Naive thymus-derived CD4-positive, alpha-beta T cell (primary cell): Measurements from ENCODE around the gene MALL. TPM values are rescaled to one million over a fixed set of nuclear protein-coding genes. Genes with fewer than 3 reads are reported as not detected.

Source experiments
- ATAC-seq: fragments of 150-1000 bp; cut with Tn5 transposase; 2 replicates; pipeline ENCODE4 v1.10.0; 2021; ENCODE audit warnings: mild to moderate bottlenecking, moderate library complexity
- CTCF ChIA-PET: fragments of 350-600 bp; sonication (Branson Sonifier 250); formaldehyde crosslinking; loops from one replicate; lab custom pipeline; 2021; ENCODE audit warnings: antibody characterized with exemption; lab: Charles Lee
- POLR2A ChIA-PET: fragments of 350-600 bp; sonication (Branson Sonifier 250); formaldehyde crosslinking; loops from one replicate; lab custom pipeline; 2021; ENCODE audit warnings: antibody characterized with exemption, inconsistent platforms; lab: Charles Lee
- DNase-seq, 9 donors: peaks; one replicate each; pipeline versions ENCODE4 v3.0.0 to v3.0.0-alpha.2; 2020 to 2022; ENCODE audit warnings: mixed read lengths in 1 of 9
- H3K27ac ChIP-seq: one replicate; pipeline ENCODE4 v1.7.0; 2013; ENCODE audit warnings: mild to moderate bottlenecking, low read depth, low read length, moderate library complexity
- H3K27me3 ChIP-seq, 2 donors: one replicate each; pipeline ENCODE4 v1.7.0; 2013; ENCODE audit warnings: low read length in 2 of 2, mild to moderate bottlenecking in 2 of 2, moderate library complexity in 2 of 2; ENCODE audit not compliant: control insufficient read depth in 2 of 2, insufficient read depth in 2 of 2
- H3K36me3 ChIP-seq, 3 experiments: 1 replicate in 2 of 3; 2 replicates in 1 of 3; pipeline ENCODE4 v1.7.0; 2013; ENCODE audit warnings: low read length in 3 of 3, mild to moderate bottlenecking in 3 of 3, moderate library complexity in 1 of 3; ENCODE audit not compliant: insufficient read depth in 3 of 3, control insufficient read depth in 2 of 3
- H3K4me1 ChIP-seq, 2 donors: one replicate each; pipeline ENCODE4 v1.7.0; 2013; ENCODE audit warnings: low read length in 2 of 2, mild to moderate bottlenecking in 2 of 2, moderate library complexity in 1 of 2; ENCODE audit not compliant: control insufficient read depth in 2 of 2, insufficient read depth in 2 of 2
- H3K4me3 ChIP-seq: 2 replicates; pipeline ENCODE4 v1.7.0; 2013; ENCODE audit warnings: mild to moderate bottlenecking, low read length
- H3K9me3 ChIP-seq, 3 experiments: 1 replicate in 2 of 3; 2 replicates in 1 of 3; pipeline ENCODE4 v1.7.0; 2013; ENCODE audit warnings: low read length in 3 of 3; ENCODE audit not compliant: control insufficient read depth in 2 of 3
- H3K27ac Mint-ChIP-seq, 9 donors: one replicate each; pipeline ENCODE4 v1.8.0; 2020 to 2022; ENCODE audit warnings: mixed read lengths in 9 of 9, mild to moderate bottlenecking in 8 of 9, moderate library complexity in 5 of 9, inconsistent platforms in 2 of 9
- H3K27me3 Mint-ChIP-seq, 5 donors: one replicate each; pipeline ENCODE4 v1.8.0; 2021 to 2022; ENCODE audit warnings: mixed read lengths in 5 of 5, mild to moderate bottlenecking in 1 of 5
- H3K36me3 Mint-ChIP-seq, 5 donors: one replicate each; pipeline ENCODE4 v1.8.0; 2020 to 2022; ENCODE audit warnings: mixed read lengths in 5 of 5, mild to moderate bottlenecking in 3 of 5, inconsistent platforms in 1 of 5
- H3K4me1 Mint-ChIP-seq, 7 donors: one replicate each; pipeline ENCODE4 v1.8.0; 2020 to 2022; ENCODE audit warnings: mixed read lengths in 7 of 7, mild to moderate bottlenecking in 3 of 7, inconsistent platforms in 1 of 7
- H3K4me3 Mint-ChIP-seq, 10 donors: one replicate each; pipeline ENCODE4 v1.8.0; 2020 to 2022; ENCODE audit warnings: mild to moderate bottlenecking in 10 of 10, mixed read lengths in 10 of 10, moderate library complexity in 6 of 10, inconsistent platforms in 2 of 10
- H3K9me3 Mint-ChIP-seq, 11 donors: one replicate each; pipeline ENCODE4 v1.8.0; 2020 to 2022; ENCODE audit warnings: mixed read lengths in 11 of 11, mild to moderate bottlenecking in 4 of 11, inconsistent platforms in 1 of 11, moderate library complexity in 1 of 11
- intact Hi-C, 2 donors: fragments of 100-400 bp; cut with micrococcal nuclease; formaldehyde crosslinking; loops; one replicate each; pipeline ENCODE4 v1.15.1; 2023
- polyA plus RNA-seq, 2 donors: library from polyadenylated mRNA; unstranded; fragments of 300-500 nt; fragmentation: Illumina TruSeq; gene quantifications; one replicate each; pipeline ENCODE4 v1.2.3, GENCODE V29; 2021
- total RNA-seq, 6 experiments: library from RNA in 5 of 6; stranded (reverse) in 5 of 6; gene quantifications; 1 replicate in 5 of 6; 2 replicates in 1 of 6; pipeline ENCODE4 v1.2.3 and lab custom pipeline; 2021 to 2026

MALL gene
- total and polyA plus RNA-seq, 7 experiments from 2014 or later, result 0.46 TPM; not detected in 6

- DNase-seq (no peak), ATAC-seq (no peak)
- Histone ChIP-seq H3K27me3 (no peaks in the 10 kb centered on the region), H3K4me1 (no peaks in the 10 kb centered on the region), H3K27ac (no peak overlapping the region), H3K4me3 (no peak overlapping the region), H3K36me3 (no peaks in the 10 kb centered on the region), H3K9me3 (no peaks in the 10 kb centered on the region)
- H3K27me3 Mint-ChIP-seq, result peaks cover 0 to 18% (median 6%) of the 10 kb centered on the region in 5 donors
- intact Hi-C loops, result no loop called here
- H3K36me3 Mint-ChIP-seq, result peaks cover 0 to 12% (median 5%) of the 10 kb centered on the region in 5 donors
- H3K9me3 Mint-ChIP-seq, result peaks cover 6 to 18% (median 12%) of the 10 kb centered on the region in 11 donors
- no peak overlapping the region for H3K4me3 Mint-ChIP-seq
- peaks cover 0 to 11% (median 0%) of the 10 kb centered on the region in 7 donors for H3K4me1 Mint-ChIP-seq
- ChIA-PET CTCF (no interaction called here), POLR2A (no interaction called here)
- no peak overlapping the region for H3K27ac Mint-ChIP-seq
Measured at GRCh38 chr2:110149330-110150220, 34.0 kb upstream of the MALL start.

DNA sequence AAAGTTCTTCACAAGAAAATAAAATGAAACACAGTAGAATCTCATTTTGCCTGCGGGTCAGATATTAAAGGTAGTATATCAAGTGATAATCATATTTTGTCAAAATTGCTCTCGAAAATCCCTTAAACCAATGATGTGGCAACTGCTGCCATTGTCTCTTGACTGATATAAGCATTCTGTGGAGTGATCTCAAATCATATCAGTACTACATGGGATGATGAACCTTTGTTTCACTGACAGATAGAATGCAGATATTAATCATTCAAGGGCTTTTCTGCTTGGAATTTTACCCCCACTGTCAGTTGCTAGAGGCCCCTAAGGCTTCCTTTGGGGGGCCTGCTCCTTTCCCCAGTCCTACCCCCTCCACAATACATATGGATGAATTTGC lies 31.3 kb upstream of the MALL start:
- Mint-ChIP-seq H3K9me3 (peaks cover 0 to 7% (median 0%) of the 10 kb centered on the region in 11 donors), H3K36me3 (peaks cover 0 to 5% (median 0%) of the 10 kb centered on the region in 5 donors), H3K4me1 (peaks cover 0 to 5% (median 0%) of the 10 kb centered on the region in 7 donors), H3K4me3 (no peak overlapping the region), H3K27ac (no peak overlapping the region), H3K27me3 (peaks cover 0 to 18% (median 2%) of the 10 kb centered on the region in 5 donors)
- intact Hi-C loops, result no loop called here
- Histone ChIP-seq H3K4me1 (no peaks in the 10 kb centered on the region), H3K4me3 (no peak overlapping the region), H3K27me3 (no peaks in the 10 kb centered on the region), H3K27ac (no peak overlapping the region), H3K9me3 (no peaks in the 10 kb centered on the region), H3K36me3 (no peaks in the 10 kb centered on the region)
- CTCF ChIA-PET, result no interaction called here
- ATAC-seq (no peak), DNase-seq (no peak)
- POLR2A ChIA-PET, result no interaction called here

DNA sequence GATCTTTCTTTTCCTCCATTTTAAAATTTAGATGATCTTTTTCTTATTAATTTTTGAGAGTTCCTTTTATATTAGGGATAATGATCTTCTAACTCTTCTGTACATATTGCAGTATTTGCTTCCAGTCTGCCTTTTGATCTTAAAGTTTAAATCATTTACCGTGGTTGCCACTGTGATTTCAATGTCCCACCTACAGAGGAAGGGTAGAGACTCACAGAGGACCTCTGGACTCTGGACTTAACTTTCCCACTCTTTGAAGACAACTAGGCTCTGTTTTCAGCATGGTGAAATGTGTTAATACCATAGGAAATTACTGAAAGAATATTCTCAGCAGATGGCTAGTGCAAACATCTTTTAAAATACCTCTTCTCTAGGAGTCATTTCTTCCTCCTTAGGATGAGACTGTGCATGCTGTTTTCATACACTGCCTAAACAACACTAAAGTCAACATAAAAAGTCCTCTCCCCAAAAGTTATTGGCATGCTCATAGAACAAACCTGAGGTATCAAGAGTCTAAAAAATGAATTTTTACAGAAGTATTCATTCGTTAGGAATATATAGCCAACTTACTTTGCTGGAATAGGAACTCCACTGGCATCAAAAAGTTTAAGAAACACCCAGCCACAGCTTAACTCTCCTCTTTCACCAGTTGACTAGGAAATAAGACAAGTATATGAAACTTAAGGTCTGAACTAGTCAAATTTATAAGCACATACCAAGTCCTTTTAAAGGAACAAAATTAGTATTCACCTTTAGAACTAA lies 30.7 kb upstream of the MALL start:
- H3K9me3 ChIP-seq, result no peaks in the 10 kb centered on the region
- H3K36me3 ChIP-seq, result no peaks in the 10 kb centered on the region
- no peaks in the 10 kb centered on the region for H3K27me3 ChIP-seq
- H3K9me3 Mint-ChIP-seq, result peaks cover 0 to 7% (median 0%) of the 10 kb centered on the region in 11 donors
- peaks cover 0 to 18% (median 0%) of the 10 kb centered on the region in 5 donors for H3K27me3 Mint-ChIP-seq
- no peak overlapping the region for H3K4me3 Mint-ChIP-seq
- H3K27ac Mint-ChIP-seq, result no peak overlapping the region
- peaks cover 0 to 5% (median 0%) of the 10 kb centered on the region in 7 donors for H3K4me1 Mint-ChIP-seq
- intact Hi-C loops, result no loop called here
- H3K36me3 Mint-ChIP-seq, result peaks cover 0 to 5% (median 0%) of the 10 kb centered on the region in 5 donors
- DNase-seq (no peak), ATAC-seq (no peak)
- POLR2A ChIA-PET, result no interaction called here
- H3K27ac ChIP-seq, result no peak overlapping the region
- no peak overlapping the region for H3K4me3 ChIP-seq
- CTCF ChIA-PET, result no interaction called here
- H3K4me1 ChIP-seq, result no peaks in the 10 kb centered on the region

GRCh38 chr2:110143982-110144381 lies 28.4 kb upstream of the MALL start:
- peaks cover 0 to 8% (median 0%) of the 10 kb centered on the region in 5 donors for H3K27me3 Mint-ChIP-seq
- peaks cover 0 to 7% (median 0%) of the 10 kb centered on the region in 11 donors for H3K9me3 Mint-ChIP-seq
- CTCF ChIA-PET, result no interaction called here

DNA sequence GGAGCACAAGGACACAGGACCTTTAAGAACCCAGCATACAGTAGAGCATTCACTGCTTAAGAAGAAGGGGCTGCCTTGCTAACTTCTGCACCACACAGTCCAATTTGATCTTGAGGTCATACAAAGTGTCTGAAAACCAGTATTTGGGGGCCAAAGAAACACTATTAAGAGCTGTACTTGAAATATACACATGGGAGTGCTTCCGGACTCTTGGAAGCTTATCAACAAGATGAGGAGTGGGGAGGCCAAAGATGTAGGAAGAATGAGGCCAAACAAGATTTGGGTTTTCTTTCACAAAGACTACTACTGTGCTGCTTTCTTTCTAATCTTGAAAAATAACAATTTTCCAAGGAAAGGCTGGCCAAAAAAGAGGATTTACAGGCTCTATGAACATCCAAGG lies 24.8 kb upstream of the MALL start:
- ChIA-PET CTCF (no interaction called here), POLR2A (no interaction called here)
- H3K4me1 Mint-ChIP-seq, result no peaks in the 10 kb centered on the region
- Histone ChIP-seq H3K4me1 (no peaks in the 10 kb centered on the region), H3K4me3 (no peak overlapping the region), H3K27ac (no peak overlapping the region), H3K9me3 (no peaks in the 10 kb centered on the region), H3K27me3 (no peaks in the 10 kb centered on the region), H3K36me3 (no peaks in the 10 kb centered on the region)
- ATAC-seq (no peak), DNase-seq (no peak)
- no peaks in the 10 kb centered on the region for H3K36me3 Mint-ChIP-seq
- intact Hi-C loops, result no loop called here
- no peaks in the 10 kb centered on the region for H3K9me3 Mint-ChIP-seq
- no peak overlapping the region for H3K27ac Mint-ChIP-seq
- H3K4me3 Mint-ChIP-seq, result no peak overlapping the region
- H3K27me3 Mint-ChIP-seq, result no peaks in the 10 kb centered on the region

More at GRCh38 chr2:110143982-110144381, 28.4 kb upstream of the MALL start:
- H3K27ac Mint-ChIP-seq, result no peak overlapping the region
- peaks cover 0 to 3% (median 0%) of the 10 kb centered on the region in 5 donors for H3K36me3 Mint-ChIP-seq
- Histone ChIP-seq H3K36me3 (no peaks in the 10 kb centered on the region), H3K9me3 (no peaks in the 10 kb centered on the region), H3K4me3 (no peak overlapping the region), H3K27me3 (no peaks in the 10 kb centered on the region), H3K4me1 (no peaks in the 10 kb centered on the region), H3K27ac (no peak overlapping the region)
- no peaks in the 10 kb centered on the region for H3K4me1 Mint-ChIP-seq
- ATAC-seq (no peak), DNase-seq (no peak)
- intact Hi-C loops, result no loop called here
- H3K4me3 Mint-ChIP-seq, result no peak overlapping the region
- POLR2A ChIA-PET, result no interaction called here

DNA sequence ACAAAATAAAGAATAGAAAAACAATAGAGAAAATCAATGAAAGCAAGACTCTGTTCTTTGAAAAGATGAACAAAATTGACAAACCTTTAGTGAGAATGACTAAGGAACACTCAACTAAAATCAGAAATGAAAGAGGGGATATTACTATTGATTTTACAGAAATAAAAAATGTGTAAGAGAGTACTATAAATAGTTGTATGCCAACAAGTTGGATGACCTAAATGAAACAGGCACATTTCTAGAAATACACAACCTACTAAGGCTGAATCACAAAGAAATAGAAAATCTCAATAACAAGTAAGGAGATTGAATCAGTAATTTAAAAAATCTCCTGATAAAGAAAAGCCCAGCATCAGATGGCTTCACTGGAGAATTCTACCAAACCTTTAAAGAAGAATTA lies 18.4 kb upstream of the MALL start:
- no peaks in the 10 kb centered on the region for H3K4me1 ChIP-seq
- Mint-ChIP-seq H3K36me3 (peaks cover 0 to 15% (median 3%) of the 10 kb centered on the region in 5 donors), H3K27ac (no peak overlapping the region), H3K4me3 (no peak overlapping the region), H3K9me3 (peaks cover 0 to 32% (median 20%) of the 10 kb centered on the region in 11 donors), H3K4me1 (no peaks in the 10 kb centered on the region), H3K27me3 (peaks cover 2 to 15% (median 8%) of the 10 kb centered on the region in 5 donors)
- ATAC-seq (no peak), DNase-seq (no peak)
- H3K4me3 ChIP-seq, result no peak overlapping the region
- no peak overlapping the region for H3K27ac ChIP-seq
- POLR2A ChIA-PET, result no interaction called here
- intact Hi-C loops, result no loop called here
- no peaks in the 10 kb centered on the region for H3K27me3 ChIP-seq
- CTCF ChIA-PET, result no interaction called here
- no peaks in the 10 kb centered on the region for H3K9me3 ChIP-seq
- no peaks in the 10 kb centered on the region for H3K36me3 ChIP-seq
